IPS-15b (cell line): ENCODE measurements around the gene NR5A1.

ENCODE experiments used
- H3K27me3 ChIP-seq: one replicate; pipeline ENCODE4 v1.6.1; 2013; ENCODE audit warnings: low read length; ENCODE audit not compliant: control insufficient read depth, insufficient read depth
- H3K36me3 ChIP-seq: one replicate; pipeline ENCODE4 v1.6.1; 2013; ENCODE audit warnings: low read length; ENCODE audit not compliant: control insufficient read depth, insufficient read depth
- H3K4me1 ChIP-seq: one replicate; pipeline ENCODE4 v1.6.1; 2013; ENCODE audit warnings: mild to moderate bottlenecking, low read length; ENCODE audit not compliant: control insufficient read depth, insufficient read depth
- H3K4me3 ChIP-seq: one replicate; pipeline ENCODE4 v1.5.1; 2013; ENCODE audit warnings: low read depth, low read length
- H3K9ac ChIP-seq: one replicate; pipeline ENCODE4 v1.6.1; 2013; ENCODE audit warnings: low read depth, mild to moderate bottlenecking, low read length
- H3K9me3 ChIP-seq: one replicate; pipeline ENCODE4 v1.6.1; 2013; ENCODE audit warnings: mild to moderate bottlenecking, low read length; ENCODE audit not compliant: control insufficient read depth, insufficient read depth

Gene NR5A1

GRCh38 chr9:124506931-124507879 is at the start of gene NR5A1:
Gene NR5A1 (minus strand): TSS chr9:124507399. CDS start chr9:124503395, 4,004 bp downstream.
- peaks cover 3% of the 10 kb centered on the region for H3K4me1 ChIP-seq
- no peak within 1 kb of the TSS for H3K4me3 ChIP-seq
- no peaks in the 10 kb centered on the region for H3K9me3 ChIP-seq
- H3K9ac ChIP-seq, result no peak within 1 kb of the TSS
- no peaks in the 10 kb centered on the region for H3K36me3 ChIP-seq
- peaks cover 40% of the 10 kb centered on the region for H3K27me3 ChIP-seq

DNA sequence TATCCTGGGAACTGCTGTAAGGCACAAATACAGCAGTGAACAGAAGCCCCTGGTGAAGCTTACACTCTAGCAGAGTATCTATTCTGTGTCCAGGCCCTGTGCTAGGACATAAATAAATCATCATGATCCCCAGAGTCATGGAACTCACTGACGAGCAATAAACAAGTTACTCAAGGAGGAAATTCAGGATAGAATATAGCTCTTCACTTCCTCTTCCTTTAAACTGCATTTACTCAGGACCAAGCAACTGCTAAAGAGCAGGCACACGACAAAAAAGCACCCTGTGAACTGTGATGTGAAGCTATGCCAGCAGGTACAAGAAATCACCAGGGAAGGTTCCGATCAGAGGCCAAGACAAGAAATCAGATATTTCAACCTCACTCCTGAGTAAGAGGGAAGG is 47.8 kb upstream of the NR5A1 start:
- no peak overlapping the region for H3K9ac ChIP-seq
- no peaks in the 10 kb centered on the region for H3K9me3 ChIP-seq

GRCh38 chr9:124553738-124554137 is 46.5 kb upstream of the NR5A1 start:
- Histone ChIP-seq H3K27me3 (no peaks in the 10 kb centered on the region), H3K36me3 (no peaks in the 10 kb centered on the region), H3K9me3 (no peaks in the 10 kb centered on the region), H3K4me1 (peaks cover 6% of the 10 kb centered on the region), H3K9ac (no peak overlapping the region), H3K4me3 (no peak overlapping the region)

More for the DNA sequence above, 47.8 kb upstream of the NR5A1 start:
- H3K4me1 ChIP-seq, result peaks cover 7% of the 10 kb centered on the region
- no peaks in the 10 kb centered on the region for H3K36me3 ChIP-seq
- no peaks in the 10 kb centered on the region for H3K27me3 ChIP-seq
- no peak overlapping the region for H3K4me3 ChIP-seq

DNA sequence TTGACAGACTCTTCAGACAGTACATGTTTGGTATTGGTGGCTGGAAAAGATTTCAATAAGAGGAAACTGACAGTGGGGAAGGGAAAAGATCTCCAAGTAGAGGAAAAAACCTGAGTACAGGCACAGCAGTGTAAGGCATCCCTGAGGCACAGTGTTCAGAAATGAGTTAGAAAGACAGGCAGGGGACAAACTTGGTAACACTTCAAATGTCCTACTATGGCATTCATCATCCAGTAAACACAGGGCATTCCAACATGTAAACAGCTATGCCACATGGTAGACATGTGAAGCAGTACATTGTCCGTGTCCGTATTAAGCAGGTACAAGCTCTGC is 45.0 kb upstream of the NR5A1 start:
- peaks cover 3% of the 10 kb centered on the region for H3K4me1 ChIP-seq
- H3K36me3 ChIP-seq, result no peaks in the 10 kb centered on the region
- no peaks in the 10 kb centered on the region for H3K27me3 ChIP-seq
- H3K9me3 ChIP-seq, result no peaks in the 10 kb centered on the region
- H3K4me3 ChIP-seq, result no peak overlapping the region
- no peak overlapping the region for H3K9ac ChIP-seq

GRCh38 chr9:124551472-124552272 is 44.5 kb upstream of the NR5A1 start:
- Histone ChIP-seq H3K27me3 (no peaks in the 10 kb centered on the region), H3K36me3 (no peaks in the 10 kb centered on the region), H3K9ac (no peak overlapping the region), H3K4me3 (no peak overlapping the region), H3K9me3 (no peaks in the 10 kb centered on the region), H3K4me1 (peaks cover 3% of the 10 kb centered on the region)

DNA sequence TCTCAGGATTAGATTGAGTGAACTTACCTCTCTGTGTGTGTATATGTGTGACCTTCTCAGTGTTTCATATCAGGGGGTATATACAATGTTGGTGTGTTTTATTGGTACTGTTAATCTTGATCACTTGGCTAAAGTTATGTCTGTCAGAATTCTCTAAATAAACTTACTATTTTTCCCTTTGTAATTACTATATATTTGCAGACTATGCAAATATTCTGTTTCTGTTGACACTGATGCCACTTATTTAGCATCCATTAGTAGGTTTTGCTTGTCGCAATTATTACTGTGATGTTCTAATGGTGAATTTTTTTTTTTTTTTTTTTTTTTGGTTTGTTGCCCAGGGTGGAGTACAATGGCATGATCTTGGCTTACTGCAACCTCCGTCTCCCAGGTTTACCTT is 42.9 kb upstream of the NR5A1 start:
- Histone ChIP-seq H3K27me3 (no peaks in the 10 kb centered on the region), H3K36me3 (no peaks in the 10 kb centered on the region), H3K9ac (no peak overlapping the region), H3K4me3 (no peak overlapping the region), H3K4me1 (peaks cover 3% of the 10 kb centered on the region), H3K9me3 (no peaks in the 10 kb centered on the region)

DNA sequence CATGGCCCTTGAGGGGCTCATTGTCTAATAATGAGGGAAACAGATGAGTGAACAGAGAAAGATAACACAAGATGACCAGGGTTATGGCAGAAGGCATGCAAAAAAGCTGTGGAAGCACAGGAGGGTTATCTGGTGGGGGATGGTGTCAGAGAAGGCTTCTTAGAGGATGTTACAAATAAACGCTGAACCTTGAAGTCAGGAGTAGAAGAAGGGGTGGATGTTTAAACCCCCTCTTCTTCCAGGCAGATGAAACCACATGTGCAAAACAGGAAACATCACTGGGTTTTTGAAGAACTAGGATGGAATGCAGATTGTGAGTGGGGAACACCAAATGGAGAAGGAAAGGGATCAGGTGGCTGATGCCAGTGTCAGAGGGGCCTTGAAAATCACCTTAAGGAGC is 41.8 kb upstream of the NR5A1 start:
- Histone ChIP-seq H3K9me3 (no peaks in the 10 kb centered on the region), H3K36me3 (no peaks in the 10 kb centered on the region), H3K4me3 (no peak overlapping the region), H3K4me1 (peaks cover 3% of the 10 kb centered on the region), H3K9ac (no peak overlapping the region), H3K27me3 (no peaks in the 10 kb centered on the region)

GRCh38 chr9:124544535-124544934 is 37.3 kb upstream of the NR5A1 start:
- Histone ChIP-seq H3K4me1 (no peaks in the 10 kb centered on the region), H3K9ac (no peak overlapping the region), H3K9me3 (no peaks in the 10 kb centered on the region), H3K36me3 (no peaks in the 10 kb centered on the region), H3K4me3 (no peak overlapping the region), H3K27me3 (no peaks in the 10 kb centered on the region)

DNA sequence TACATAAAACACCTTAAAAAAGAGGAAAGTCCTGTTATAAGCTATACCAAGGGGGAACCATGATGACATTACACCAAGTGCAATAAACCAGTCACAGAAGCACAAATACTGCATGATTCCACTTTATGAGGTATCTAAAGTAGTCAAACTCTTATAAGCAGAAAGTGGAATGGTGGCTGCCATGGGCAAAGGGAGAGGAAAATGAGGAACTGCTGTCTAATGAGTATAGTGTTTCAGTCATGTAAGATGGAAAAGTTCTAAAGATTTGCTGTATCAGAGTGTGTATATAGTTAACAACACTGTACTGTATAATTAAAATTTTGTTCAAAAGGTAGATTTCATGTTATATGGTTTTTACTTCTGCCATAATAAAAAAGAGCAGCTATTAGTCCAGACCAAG is 34.6 kb upstream of the NR5A1 start:
- no peaks in the 10 kb centered on the region for H3K9me3 ChIP-seq
- no peak overlapping the region for H3K4me3 ChIP-seq
- H3K36me3 ChIP-seq, result no peaks in the 10 kb centered on the region
- no peaks in the 10 kb centered on the region for H3K4me1 ChIP-seq
- H3K9ac ChIP-seq, result no peak overlapping the region
- no peaks in the 10 kb centered on the region for H3K27me3 ChIP-seq

DNA sequence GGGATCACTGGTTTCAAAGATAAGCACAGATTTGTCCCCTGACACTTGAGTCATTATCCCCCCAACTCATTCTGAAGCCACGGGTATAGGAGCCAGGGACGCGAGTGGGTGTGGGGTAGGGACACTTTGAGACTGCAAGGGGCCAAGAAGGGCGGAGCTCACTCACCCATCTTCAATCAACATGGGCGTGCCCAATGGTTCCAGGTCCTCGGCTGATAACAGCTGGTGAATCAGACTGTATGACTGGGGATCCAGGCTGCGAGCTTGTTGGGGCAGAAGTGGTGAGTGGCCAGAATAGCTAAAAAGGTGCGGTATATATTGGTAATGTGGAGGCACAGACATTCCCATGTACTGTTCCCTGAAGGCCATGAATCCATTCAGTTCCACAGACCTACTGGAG is 30.7 kb upstream of the NR5A1 start:
- H3K4me1 ChIP-seq, result no peaks in the 10 kb centered on the region
- peaks cover 8% of the 10 kb centered on the region for H3K36me3 ChIP-seq
- no peak overlapping the region for H3K4me3 ChIP-seq
- H3K27me3 ChIP-seq, result no peaks in the 10 kb centered on the region
- H3K9ac ChIP-seq, result no peak overlapping the region
- no peaks in the 10 kb centered on the region for H3K9me3 ChIP-seq

- Histone ChIP-seq H3K27me3 (no peaks in the 10 kb centered on the region), H3K4me3 (no peak overlapping the region), H3K9ac (no peak overlapping the region), H3K9me3 (no peaks in the 10 kb centered on the region), H3K36me3 (peaks cover 10% of the 10 kb centered on the region), H3K4me1 (no peaks in the 10 kb centered on the region)
Measured at GRCh38 chr9:124535846-124536245, 28.6 kb upstream of the NR5A1 start.

DNA sequence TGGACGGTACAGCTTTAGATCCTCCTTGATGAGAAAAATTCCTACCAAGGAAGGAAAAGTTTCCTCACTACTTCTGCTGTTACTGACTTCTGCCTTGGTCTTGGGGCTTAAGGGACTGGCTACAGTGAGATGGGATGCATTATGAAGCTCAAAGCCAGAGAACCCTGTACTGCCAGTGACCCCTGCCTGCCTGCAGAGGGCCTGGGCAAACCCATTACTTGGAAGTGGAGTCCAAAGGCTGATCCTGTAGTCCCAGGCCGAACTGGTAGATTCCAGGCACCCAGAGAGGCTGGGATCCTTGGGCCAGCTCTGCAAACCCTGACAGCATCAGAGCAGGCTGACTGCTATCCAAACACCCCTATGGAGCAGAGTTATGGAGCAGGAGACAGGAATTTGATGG is 25.7 kb upstream of the NR5A1 start:
- Histone ChIP-seq H3K27me3 (no peaks in the 10 kb centered on the region), H3K4me3 (no peak overlapping the region), H3K4me1 (no peaks in the 10 kb centered on the region), H3K36me3 (peaks cover 13% of the 10 kb centered on the region), H3K9ac (no peak overlapping the region), H3K9me3 (no peaks in the 10 kb centered on the region)
